Measurements from ENCODE around the gene CCDC91.
A peak's percentile ranks its signal among the peaks of the same experiment; 100 is the strongest.
"Not testable (repeated sequence)": the region's sequence is repeated elsewhere in the genome, so short reads cannot be mapped to it uniquely, and the experiment has no call there.

CCDC91 gene

DNA sequence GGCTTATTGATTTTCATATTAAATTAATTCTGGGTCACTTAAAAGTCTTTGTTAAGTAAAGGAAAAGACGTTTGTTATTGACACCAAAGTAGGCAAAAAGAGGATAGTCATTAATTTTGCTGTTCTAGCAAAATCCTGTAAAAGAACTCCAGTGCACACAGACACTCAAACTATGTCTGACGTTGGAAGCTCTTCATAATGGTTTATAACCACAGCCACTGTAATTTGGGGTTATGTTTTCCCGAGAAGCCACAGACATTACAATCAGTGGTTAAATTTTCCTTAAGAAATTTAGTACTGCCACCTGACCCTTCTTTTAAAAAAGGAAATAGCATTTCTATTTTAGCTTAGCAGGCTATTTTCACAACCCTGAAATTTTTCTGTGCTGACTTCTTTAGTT is 267.5 kb downstream of the CCDC91 start:
- DNase-seq (ENCODE audit: low read depth): peak; percentile 35

DNA sequence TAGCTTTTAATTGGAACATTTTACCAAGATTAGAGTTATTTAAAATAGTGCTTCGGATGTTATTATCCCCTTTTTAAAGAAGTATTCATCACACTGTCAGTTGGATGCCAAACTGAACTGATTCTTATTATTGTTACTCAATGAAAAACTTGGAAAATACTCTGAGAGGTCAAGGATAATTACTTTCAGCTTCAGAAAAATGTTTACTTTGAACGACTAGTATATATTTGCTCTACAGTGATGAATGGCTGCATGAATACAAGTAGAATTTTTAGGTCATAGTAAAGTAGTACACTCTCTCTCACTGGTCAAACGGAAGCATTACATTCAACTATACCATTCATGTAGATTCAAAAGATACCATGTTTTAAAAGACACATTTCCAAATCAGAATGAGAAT is 269.2 kb downstream of the CCDC91 start:
- DNase-seq (ENCODE audit: low read depth): no peak

DNA sequence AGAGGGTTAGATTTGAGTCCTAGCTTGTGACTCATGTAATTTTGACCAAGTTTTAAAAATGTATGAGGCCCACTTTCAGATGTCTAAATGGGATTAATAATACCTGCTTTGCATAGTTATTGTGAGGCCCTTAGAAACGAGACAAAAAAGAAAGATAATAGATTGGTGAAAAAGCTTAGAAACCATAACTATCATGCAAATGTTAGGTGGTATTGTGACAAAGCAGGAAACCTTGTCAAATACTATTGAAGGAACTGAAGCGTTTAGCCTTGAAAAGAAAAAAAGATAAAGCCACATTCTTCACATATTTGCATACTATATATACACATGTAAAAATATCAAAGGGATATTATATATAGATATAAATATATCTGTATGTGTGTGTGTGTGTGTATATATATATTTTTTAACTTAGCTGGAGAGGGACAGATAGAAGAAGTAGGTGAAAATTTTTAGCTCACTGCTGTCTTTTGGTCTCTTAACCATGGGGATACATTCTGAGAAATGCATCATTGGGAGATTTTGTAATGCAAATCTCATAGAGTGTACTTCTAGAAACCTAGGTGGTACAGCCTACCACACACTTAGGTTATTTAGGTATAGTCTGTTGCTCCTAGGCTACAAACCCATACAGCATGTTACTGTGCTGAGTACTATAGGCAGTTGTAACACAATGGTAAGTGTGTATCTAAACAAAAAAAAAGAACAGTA is 270.3 kb downstream of the CCDC91 start:
- DNase-seq (ENCODE audit: low read depth): no peak

DNA sequence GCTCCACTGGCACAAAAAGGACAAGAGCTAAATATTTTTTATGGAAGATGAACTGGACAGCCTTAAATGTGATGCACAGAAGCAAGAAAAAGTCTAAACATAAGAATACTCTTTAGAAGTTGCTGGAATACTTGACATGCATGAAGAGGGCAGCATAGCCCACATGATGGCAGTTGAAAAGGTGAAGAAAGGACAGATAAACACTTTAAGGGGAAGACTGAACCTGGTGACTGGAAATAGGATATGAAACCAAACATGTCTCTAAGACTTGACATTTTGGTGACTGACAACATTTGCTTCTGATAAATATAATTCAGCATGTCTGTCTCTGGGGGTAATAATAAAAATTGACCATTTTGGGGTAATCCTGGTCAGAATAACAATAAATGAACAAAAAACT is 273.1 kb downstream of the CCDC91 start:
- no peak for DNase-seq (ENCODE audit: low read depth)

GRCh38 chr12:28471762-28472161 is 281.5 kb downstream of the CCDC91 start:
- DNase-seq (ENCODE audit: low read depth): not testable (repeated sequence)

DNA sequence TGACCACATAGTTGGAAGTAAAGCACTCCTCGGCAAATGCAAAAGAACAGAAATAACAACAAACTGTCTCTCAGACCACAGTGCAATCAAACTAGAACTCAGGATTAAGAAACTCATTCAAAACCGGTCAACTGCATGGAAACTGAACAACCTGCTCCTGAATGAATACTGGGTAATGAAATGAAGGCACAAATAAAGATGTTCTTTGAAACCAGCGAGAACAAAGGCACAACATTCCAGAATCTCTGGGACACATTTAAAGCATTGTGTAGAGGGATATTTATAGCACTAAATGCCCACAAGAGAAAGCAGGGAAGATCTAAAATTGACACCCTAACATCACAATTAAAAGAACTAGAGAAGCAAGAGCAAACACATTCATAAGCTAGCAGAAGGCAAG is 285.9 kb downstream of the CCDC91 start:
- DNase-seq (ENCODE audit: low read depth): not testable (repeated sequence)

- not testable (repeated sequence) for DNase-seq (ENCODE audit: low read depth)
Observed at GRCh38 chr12:28479097-28479496, 288.8 kb downstream of the CCDC91 start.

DNA sequence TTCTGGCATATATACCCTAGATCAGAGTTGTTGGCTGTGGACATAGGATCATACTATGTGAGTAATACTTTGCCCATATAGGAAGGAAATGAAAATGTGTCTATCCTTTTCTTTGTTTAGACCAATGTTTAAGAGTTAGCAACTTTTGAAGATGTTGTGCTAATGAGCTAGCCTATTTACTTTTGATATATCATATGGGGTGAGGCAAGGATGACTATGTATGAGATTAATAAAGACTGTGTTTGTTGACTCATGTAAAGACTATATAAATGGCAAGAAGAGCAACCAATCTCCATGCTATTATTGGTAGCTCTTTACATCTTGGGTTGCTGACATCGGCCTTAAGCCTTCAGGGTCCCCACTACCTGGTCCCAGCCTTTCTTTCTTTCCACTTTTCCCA is 289.4 kb downstream of the CCDC91 start:
- no peak for DNase-seq (ENCODE audit: low read depth)

DNA sequence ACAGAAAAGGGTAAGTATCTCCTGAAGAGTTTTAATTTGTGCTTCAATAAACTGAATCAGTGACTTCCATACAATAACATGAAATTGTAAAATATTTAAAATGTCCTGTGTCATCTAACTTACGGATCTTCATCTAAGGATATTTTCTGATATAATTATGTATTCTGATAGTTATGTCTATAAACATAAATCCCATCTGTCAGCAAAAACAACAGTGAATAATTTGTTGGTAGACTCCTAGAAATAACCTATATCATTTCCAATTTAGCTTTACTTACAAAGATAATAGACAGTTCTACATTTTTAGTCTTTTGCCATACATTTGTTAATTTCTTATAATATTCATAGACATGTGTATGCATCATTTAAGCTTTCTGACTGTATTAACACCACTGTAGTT is 293.9 kb downstream of the CCDC91 start:
- no peak for DNase-seq (ENCODE audit: low read depth)

DNA sequence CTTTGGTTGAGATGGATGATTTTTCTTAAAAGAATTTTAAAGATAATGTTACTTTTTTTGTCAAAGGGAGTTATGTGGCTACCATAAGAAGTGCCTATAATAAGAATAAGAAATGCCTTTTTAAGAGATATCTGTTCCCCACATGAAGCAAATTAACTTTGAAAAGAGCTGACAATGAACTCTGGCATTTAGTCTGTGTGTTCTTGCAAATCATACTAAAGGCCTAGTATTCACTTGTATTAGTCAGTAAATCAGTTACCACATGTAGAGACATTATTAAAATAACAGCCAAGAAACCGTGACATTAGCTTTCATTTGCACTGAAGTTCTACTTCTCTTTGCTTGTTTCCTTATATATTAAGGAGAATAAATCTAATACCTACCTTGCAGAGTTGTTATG is 296.3 kb downstream of the CCDC91 start:
- DNase-seq (ENCODE audit: low read depth): no peak

- DNase-seq (ENCODE audit: low read depth): peak; percentile 47
Observed at GRCh38 chr12:28489246-28489645, 299.0 kb downstream of the CCDC91 start.

GRCh38 chr12:28497889-28498411 is 307.7 kb downstream of the CCDC91 start:
- DNase-seq (ENCODE audit: low read depth): peak; percentile 31

GRCh38 chr12:28498850-28499249 is 308.6 kb downstream of the CCDC91 start:
- no peak for DNase-seq (ENCODE audit: low read depth)

- DNase-seq (ENCODE audit: low read depth): no peak
Observed at GRCh38 chr12:28500373-28501024, 310.2 kb downstream of the CCDC91 start.

DNA sequence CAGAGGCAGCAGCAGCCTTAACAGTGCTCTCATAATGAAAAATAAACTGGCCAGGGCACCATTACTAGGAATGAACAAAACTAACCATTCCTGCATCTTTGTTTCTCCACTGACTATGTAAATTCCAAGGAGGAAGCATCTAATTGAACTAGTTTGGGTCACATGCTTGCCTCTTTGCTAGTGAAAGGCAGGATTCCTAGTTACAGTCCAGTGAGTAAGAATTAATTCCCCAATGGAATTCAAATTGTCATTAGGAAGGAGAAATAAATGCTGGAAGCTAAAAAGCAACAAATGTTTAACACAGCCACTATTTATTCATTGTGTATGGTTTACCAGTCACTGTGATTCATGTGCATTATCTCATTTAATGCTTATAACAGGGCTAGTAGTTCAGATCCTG is 316.0 kb downstream of the CCDC91 start:
- no peak for DNase-seq (ENCODE audit: low read depth)

DNA sequence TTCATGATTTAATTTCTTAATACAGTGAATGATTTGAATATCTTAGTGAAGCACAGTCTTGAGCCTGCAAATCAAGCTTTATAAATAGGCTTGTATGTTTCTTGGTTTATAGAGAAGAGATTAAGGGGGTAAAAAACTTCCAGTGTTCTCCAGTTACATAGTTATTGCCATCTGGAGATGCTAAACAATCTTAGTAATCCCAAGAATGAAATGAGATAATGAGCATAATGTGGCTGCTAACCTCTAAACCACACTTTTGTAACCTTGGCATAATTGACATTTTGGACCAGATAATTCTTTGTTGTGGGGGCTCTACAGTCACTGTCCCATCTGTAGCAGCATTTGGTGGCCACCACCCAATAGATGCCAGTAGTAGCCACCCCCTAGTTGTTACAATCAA is 316.8 kb downstream of the CCDC91 start:
- DNase-seq (ENCODE audit: low read depth): no peak

DNA sequence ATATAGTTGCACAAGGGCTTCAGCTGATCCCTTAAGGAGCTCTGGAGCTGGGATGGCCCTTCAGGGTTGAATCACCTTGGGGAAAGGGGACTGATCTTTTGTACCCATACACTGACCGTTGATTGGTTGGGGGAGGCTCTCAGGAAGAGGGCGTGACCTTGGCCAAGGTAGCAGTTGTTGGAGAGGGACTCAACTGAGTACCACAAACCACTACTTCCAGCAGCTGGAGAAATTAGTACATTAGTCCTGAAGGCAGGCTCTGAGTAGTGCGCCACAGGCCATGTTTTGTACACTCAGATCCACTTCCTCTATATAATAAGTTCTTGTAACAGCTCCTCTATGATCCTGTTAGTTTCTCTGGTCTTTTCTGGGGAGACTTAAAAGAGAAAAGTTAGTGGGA is 317.6 kb downstream of the CCDC91 start:
- DNase-seq (ENCODE audit: low read depth): no peak

DNA sequence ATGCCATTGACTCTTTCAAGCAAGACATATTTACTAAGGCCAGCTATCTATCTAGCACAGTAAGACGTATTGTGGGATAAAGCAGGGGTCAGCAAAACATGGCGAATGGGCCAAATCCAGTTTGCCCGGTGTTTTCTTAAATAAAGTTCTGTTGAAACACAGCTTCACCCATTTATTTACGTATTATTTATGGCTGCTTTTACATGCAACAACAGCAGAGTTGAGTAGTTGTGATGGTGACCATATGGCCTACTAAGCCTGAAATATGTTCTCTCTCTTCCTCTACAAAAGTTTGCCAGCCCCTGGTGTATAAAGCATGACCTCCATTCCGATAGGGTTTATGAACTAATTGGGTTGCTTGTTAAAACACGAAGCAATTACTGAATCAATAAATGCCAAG is 322.1 kb downstream of the CCDC91 start:
- DNase-seq (ENCODE audit: low read depth): no peak

DNA sequence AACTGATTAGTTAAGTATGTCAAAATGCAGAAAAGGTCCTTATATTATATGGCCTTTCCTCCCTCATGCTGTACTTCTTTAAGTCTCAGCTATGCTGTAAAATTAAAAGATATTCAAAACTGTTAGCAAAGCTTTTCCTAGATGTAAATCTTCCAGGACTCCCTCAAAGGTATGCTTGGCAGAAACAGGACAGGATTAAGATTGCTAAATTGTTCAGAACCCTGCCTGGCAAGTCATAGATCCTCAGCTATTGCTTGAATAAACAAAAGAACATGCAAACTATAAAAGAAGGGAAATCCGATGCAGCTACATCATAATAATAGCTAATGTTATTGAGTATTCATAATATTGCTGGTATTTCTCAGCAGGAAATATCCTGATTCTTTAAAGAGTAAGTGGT is 322.6 kb downstream of the CCDC91 start:
- no peak for DNase-seq (ENCODE audit: low read depth)

DNA sequence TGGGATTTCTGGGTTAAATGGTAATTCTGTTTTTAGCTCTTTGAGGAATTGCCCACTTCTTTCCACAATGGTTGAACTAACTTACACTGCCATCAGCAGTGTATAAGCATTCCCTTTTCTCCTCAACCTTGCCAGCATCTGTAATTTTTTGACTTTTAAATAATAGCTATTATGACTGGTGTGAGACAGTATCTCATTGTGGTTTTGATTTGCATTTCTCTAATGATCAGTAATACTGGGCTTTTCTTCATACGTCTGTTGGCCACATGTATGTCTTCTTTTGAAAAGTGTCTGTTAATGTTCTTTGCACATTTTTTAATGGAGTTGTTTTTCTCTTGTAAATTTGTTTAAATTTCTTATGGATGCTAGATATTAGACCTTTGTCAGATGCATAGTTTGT is 323.7 kb downstream of the CCDC91 start:
- no peak for DNase-seq (ENCODE audit: low read depth)

DNA sequence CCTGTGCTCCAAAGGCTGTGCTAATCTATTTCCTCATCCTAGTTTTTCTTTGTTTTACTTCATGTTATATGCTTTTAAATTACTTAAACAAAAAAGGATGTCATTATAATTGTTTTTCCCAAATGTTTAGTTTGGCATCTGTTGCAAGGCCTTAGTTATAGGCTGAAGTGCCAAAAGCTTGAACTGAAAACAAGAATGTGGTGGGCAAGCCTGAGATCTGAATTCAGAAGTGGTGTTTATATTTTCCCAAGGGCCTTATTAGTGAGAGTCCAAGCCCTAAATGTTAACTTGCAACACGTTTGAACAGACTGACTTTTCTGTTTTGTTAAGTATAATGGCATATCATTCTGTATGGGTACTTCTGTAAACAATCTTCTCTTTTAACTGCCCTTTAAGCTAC is 326.8 kb downstream of the CCDC91 start:
- no peak for DNase-seq (ENCODE audit: low read depth)

GRCh38 chr12:28527631-28528249 is 337.5 kb downstream of the CCDC91 start:
- no peak for DNase-seq (ENCODE audit: low read depth)

DNA sequence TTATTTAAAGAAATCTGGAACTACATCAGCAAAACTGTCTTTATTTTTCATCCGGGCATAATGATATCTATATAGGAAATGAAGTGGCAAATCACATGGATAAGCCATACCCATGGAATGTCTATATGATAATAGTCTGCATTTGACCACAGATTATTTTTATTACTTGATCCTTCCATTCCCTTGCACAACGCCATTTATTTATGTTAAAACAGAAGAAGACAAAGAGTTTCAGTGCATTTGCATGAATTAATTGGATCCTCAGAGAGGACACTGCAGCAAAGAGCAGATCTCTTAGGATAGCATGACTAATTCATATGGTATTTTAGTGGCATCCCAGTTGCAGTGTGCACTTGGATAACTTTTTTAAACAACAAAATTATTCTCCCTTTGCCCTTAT is 345.0 kb downstream of the CCDC91 start:
- DNase-seq (ENCODE audit: low read depth): peak; percentile 6
